GM12801 (cell line): Measurements from ENCODE around the gene CRKL.

Experiments used
- TF ChIP-seq, protein P1 (sequence below): IDR thresholded peaks from one replicate; pipeline ENCODE4 v1.5.1; 2011; ENCODE audit warnings: control low read depth; ENCODE audit not compliant: insufficient read length; ENCODE audit errors: extremely low read depth

The CRKL gene

GRCh38 chr22:20922141-20922751 lies 5.0 kb downstream of the CRKL start:
- TF ChIP-seq, protein P1, sequence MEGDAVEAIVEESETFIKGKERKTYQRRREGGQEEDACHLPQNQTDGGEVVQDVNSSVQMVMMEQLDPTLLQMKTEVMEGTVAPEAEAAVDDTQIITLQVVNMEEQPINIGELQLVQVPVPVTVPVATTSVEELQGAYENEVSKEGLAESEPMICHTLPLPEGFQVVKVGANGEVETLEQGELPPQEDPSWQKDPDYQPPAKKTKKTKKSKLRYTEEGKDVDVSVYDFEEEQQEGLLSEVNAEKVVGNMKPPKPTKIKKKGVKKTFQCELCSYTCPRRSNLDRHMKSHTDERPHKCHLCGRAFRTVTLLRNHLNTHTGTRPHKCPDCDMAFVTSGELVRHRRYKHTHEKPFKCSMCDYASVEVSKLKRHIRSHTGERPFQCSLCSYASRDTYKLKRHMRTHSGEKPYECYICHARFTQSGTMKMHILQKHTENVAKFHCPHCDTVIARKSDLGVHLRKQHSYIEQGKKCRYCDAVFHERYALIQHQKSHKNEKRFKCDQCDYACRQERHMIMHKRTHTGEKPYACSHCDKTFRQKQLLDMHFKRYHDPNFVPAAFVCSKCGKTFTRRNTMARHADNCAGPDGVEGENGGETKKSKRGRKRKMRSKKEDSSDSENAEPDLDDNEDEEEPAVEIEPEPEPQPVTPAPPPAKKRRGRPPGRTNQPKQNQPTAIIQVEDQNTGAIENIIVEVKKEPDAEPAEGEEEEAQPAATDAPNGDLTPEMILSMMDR = no peak

GRCh38 chr22:20926243-20926642 lies 9.0 kb downstream of the CRKL start:
- TF ChIP-seq, protein P1 = no peak

- TF ChIP-seq, protein P1 = no peak
Observed at GRCh38 chr22:20927940-20928572, 10.8 kb downstream of the CRKL start.

DNA sequence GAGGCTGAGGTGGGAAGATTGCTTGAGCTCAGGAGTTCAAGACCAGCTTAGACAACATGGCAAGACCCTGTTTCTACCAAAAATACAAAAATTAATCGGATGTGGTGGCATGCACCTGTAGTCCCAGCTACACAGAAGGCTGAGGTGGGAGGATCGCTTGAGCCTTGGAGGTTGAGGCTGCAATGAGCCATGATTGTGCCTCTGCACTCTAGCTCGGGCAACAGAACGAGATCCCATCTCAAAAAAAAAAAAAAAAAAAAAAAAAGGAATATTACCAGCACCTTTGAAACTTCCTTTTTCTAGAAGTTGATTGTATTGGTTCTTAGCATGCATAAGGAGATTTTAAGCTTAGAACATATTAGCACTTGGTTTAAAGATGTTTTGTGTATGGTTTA lies 11.4 kb downstream of the CRKL start:
- TF ChIP-seq, protein P1 = no peak

DNA sequence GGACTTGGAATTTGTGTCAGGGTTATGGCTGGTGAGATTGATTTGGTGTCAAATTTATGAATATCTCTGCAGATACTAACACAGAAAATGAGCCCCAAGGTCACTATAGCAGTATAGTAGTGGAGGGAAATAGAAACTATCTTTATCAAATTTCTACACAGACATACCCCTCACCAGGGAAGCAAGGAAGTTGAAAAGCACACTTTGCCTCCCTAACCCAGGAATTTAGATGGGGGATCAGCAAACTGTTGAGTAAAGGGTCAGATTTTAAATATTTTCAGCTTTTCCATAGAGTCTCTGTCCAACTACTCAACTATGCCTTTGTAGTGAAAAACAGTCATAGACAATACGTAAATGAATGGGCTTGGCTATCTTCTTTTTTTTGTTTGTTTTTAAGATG lies 12.8 kb downstream of the CRKL start:
- TF ChIP-seq, protein P1 = no peak

- TF ChIP-seq, protein P1 = no peak
Observed at GRCh38 chr22:20931126-20931654, 14.0 kb downstream of the CRKL start.

DNA sequence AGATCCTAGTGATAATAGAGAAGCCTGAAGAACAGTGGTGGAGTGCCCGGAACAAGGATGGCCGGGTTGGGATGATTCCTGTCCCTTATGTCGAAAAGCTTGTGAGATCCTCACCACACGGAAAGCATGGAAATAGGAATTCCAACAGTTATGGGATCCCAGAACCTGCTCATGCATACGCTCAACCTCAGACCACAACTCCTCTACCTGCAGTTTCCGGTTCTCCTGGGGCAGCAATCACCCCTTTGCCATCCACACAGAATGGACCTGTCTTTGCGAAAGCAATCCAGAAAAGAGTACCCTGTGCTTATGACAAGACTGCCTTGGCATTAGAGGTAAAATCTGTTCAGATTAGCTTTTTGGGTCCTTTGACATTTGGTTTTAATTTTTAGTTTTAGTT lies 16.7 kb downstream of the CRKL start:
- TF ChIP-seq, protein P1 = no peak
